Natural killer cell (primary cell): Measurements from ENCODE around the gene MAP4K3. TPM values are rescaled to one million over a fixed set of nuclear protein-coding genes. Genes with fewer than 3 reads are reported as not detected.

Experiments
- ATAC-seq, 3 donors: fragments of 150-1000 bp in 2 of 3; fragments of 200-7000 bp in 1 of 3; cut with Tn5 transposase; 1 replicate in 1 of 3; 2 replicates in 2 of 3; pipeline ENCODE4 v1.10.0; 2021; ENCODE audit warnings: mild to moderate bottlenecking in 2 of 3, moderate library complexity in 2 of 3
- DNase-seq, 2 donors: peaks; one replicate each; pipeline versions ENCODE4 v3.0.0 to v3.0.0-alpha.2; 2013 to 2021; ENCODE audit warnings: mixed read lengths in 1 of 2
- H3K27ac ChIP-seq: one replicate; pipeline ENCODE4 v1.5.1; 2013; ENCODE audit warnings: mild to moderate bottlenecking, low read length
- H3K27me3 ChIP-seq: one replicate; pipeline ENCODE4 v1.6.1; 2013; ENCODE audit warnings: low read length; ENCODE audit not compliant: control insufficient read depth, insufficient read depth
- H3K36me3 ChIP-seq: one replicate; pipeline ENCODE4 v1.6.1; 2013; ENCODE audit warnings: low read length; ENCODE audit not compliant: control insufficient read depth, insufficient read depth
- H3K4me1 ChIP-seq: one replicate; pipeline ENCODE4 v1.6.1; 2013; ENCODE audit warnings: low read length; ENCODE audit not compliant: control insufficient read depth, insufficient read depth
- H3K4me3 ChIP-seq: one replicate; pipeline ENCODE4 v1.5.1; 2013; ENCODE audit warnings: low read length
- H3K9me3 ChIP-seq: one replicate; pipeline ENCODE4 v1.6.1; 2013; ENCODE audit warnings: low read length; ENCODE audit not compliant: control insufficient read depth, insufficient read depth
- H3K27ac Mint-ChIP-seq, 2 donors: one replicate each; pipeline ENCODE4 v1.8.0; 2022; ENCODE audit warnings: mild to moderate bottlenecking in 2 of 2, mixed read lengths in 2 of 2, moderate library complexity in 1 of 2
- H3K27me3 Mint-ChIP-seq, 2 donors: one replicate each; pipeline ENCODE4 v1.8.0; 2022; ENCODE audit warnings: low read depth in 2 of 2, mixed read lengths in 2 of 2
- H3K36me3 Mint-ChIP-seq: one replicate; pipeline ENCODE4 v1.8.0; 2022; ENCODE audit warnings: mixed read lengths
- H3K4me1 Mint-ChIP-seq, 2 donors: one replicate each; pipeline ENCODE4 v1.8.0; 2022; ENCODE audit warnings: mixed read lengths in 2 of 2
- H3K4me3 Mint-ChIP-seq: one replicate; pipeline ENCODE4 v1.8.0; 2022; ENCODE audit warnings: mild to moderate bottlenecking, moderate library complexity, mixed read lengths
- H3K9me3 Mint-ChIP-seq, 2 donors: one replicate each; pipeline ENCODE4 v1.8.0; 2022; ENCODE audit warnings: mixed read lengths in 2 of 2
- WGBS: methylation state at CpG from one replicate; pipeline ENCODE4 v1.1.7; 2013; ENCODE audit warnings: missing lambda C conversion rate; ENCODE audit not compliant: insufficient coverage; 5-methylcytosine and 5-hydroxymethylcytosine counted together
- intact Hi-C: fragments of 100-400 bp; cut with micrococcal nuclease; formaldehyde crosslinking; loops from one replicate; pipeline ENCODE4 v1.14.2; 2022
- total RNA-seq, 4 donors: library from RNA; stranded (reverse); fragments of 120-200 nt in 1 of 4; gene quantifications; one replicate each; pipeline versions ENCODE4 v1.2.3 to v1.2.4, GENCODE V29; 2013 to 2022
- TF ChIP-seq, protein P1 (sequence below): fragments of 200-600 bp; IDR thresholded peaks from one replicate; pipeline ENCODE4 v1.8.0; 2022; ENCODE audit warnings: antibody characterized with exemption

The MAP4K3 gene
- total RNA-seq, 3 donors from 2014 or later (not counting 1 experiment from before 2014, with no cell fraction given): 17.3 to 25.9 (median 20.3) TPM

DNA sequence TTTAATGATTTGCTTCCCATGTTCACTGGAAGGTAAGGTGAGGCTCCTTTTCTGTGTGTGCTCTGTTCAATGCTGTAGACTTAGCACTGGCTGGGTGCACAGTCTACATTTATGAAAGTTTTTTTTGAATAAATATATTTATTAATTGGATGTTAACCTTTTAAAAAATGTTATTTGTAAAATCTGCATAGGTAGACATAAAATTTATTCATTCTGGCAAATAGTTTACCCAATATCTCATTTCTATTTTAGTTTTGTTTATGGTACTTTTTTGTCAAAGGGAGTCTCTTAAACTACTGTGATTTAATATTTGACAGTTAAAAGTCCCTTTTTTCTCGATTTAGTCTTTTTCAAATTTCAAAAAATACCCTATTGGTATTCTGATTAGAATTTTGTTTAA is 213.2 kb downstream of the MAP4K3 start:
- no peaks in the 10 kb centered on the region for H3K27me3 ChIP-seq
- Mint-ChIP-seq H3K9me3 (no peaks in the 10 kb centered on the region), H3K27ac (no peak overlapping the region), H3K36me3 (no peaks in the 10 kb centered on the region), H3K4me1 (peaks cover 19 to 21% of the 10 kb centered on the region in 2 donors), H3K4me3 (no peak overlapping the region), H3K27me3 (peaks cover 0 to 5% of the 10 kb centered on the region in 2 donors)
- WGBS: no CpG with 5 or more reads among the region's 1 CpG
- TF ChIP-seq, protein P1, sequence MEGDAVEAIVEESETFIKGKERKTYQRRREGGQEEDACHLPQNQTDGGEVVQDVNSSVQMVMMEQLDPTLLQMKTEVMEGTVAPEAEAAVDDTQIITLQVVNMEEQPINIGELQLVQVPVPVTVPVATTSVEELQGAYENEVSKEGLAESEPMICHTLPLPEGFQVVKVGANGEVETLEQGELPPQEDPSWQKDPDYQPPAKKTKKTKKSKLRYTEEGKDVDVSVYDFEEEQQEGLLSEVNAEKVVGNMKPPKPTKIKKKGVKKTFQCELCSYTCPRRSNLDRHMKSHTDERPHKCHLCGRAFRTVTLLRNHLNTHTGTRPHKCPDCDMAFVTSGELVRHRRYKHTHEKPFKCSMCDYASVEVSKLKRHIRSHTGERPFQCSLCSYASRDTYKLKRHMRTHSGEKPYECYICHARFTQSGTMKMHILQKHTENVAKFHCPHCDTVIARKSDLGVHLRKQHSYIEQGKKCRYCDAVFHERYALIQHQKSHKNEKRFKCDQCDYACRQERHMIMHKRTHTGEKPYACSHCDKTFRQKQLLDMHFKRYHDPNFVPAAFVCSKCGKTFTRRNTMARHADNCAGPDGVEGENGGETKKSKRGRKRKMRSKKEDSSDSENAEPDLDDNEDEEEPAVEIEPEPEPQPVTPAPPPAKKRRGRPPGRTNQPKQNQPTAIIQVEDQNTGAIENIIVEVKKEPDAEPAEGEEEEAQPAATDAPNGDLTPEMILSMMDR: no peak
- peaks cover 3% of the 10 kb centered on the region for H3K4me1 ChIP-seq
- H3K27ac ChIP-seq: no peak overlapping the region
- ATAC-seq (no peak), DNase-seq (no peak)
- H3K9me3 ChIP-seq: no peaks in the 10 kb centered on the region
- H3K36me3 ChIP-seq: no peaks in the 10 kb centered on the region
- no peak overlapping the region for H3K4me3 ChIP-seq
- intact Hi-C loops: no loop called here

DNA sequence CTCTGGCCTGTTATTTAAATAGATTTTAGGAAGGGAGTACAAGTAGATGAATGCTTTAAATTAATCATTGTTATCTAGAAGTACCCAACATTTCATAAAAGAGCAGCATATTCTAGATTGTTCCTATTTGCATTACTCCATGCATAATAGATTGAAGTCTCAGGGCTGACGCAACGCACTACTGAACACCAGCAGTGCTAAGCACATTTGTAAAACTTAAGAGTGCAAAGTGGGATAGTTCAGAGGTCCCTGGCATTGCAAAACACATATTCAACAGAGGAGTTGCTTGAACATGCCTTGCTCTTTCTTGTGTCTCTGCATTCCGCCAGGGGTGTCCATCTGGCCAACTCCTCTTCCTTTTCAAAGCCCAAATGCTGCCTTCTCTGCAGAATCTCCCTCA is 215.6 kb downstream of the MAP4K3 start:
- Histone ChIP-seq H3K27me3 (no peaks in the 10 kb centered on the region), H3K9me3 (no peaks in the 10 kb centered on the region), H3K4me3 (no peak overlapping the region), H3K27ac (no peak overlapping the region), H3K4me1 (peaks cover 19% of the 10 kb centered on the region), H3K36me3 (no peaks in the 10 kb centered on the region)
- Mint-ChIP-seq H3K9me3 (no peaks in the 10 kb centered on the region), H3K27me3 (peaks cover 0 to 5% of the 10 kb centered on the region in 2 donors), H3K4me3 (no peak overlapping the region), H3K27ac (no peak overlapping the region), H3K4me1 (peaks cover 24 to 25% of the 10 kb centered on the region in 2 donors), H3K36me3 (no peaks in the 10 kb centered on the region)
- intact Hi-C loops: no loop called here
- TF ChIP-seq, protein P1: no peak
- ATAC-seq (no peak), DNase-seq (no peak)
- WGBS: 99% methylated on average over 3 of the region's 3 CpGs

DNA sequence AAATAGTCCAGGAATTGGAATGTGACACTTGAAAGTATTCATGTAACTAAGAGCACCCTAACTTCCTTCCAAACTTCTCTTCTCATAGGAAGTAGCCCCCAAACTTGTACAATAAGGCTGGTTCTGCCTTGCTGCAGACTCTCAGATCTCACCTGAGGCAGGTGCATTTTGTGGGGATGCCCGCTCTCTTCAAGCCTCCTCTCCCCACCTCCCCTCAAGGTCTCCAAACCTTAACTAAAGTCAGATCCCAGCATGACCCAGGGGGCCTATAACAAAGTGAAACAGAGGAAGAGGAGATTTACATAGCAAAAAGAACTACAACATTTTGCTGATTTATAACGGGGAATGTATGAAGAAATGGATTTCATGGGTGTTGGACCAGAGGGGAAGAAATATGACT is 216.9 kb downstream of the MAP4K3 start:
- no peak for ATAC-seq
- DNase-seq: no peak
- H3K4me3 Mint-ChIP-seq: no peak overlapping the region
- Histone ChIP-seq H3K27ac (no peak overlapping the region), H3K4me3 (no peak overlapping the region), H3K27me3 (no peaks in the 10 kb centered on the region), H3K9me3 (no peaks in the 10 kb centered on the region), H3K36me3 (no peaks in the 10 kb centered on the region), H3K4me1 (peaks cover 27% of the 10 kb centered on the region)
- H3K9me3 Mint-ChIP-seq: no peaks in the 10 kb centered on the region
- intact Hi-C loops: no loop called here
- peaks cover 36% of the 10 kb centered on the region in 2 donors for H3K4me1 Mint-ChIP-seq
- H3K27ac Mint-ChIP-seq: no peak overlapping the region
- 88% methylated on average over 1 of the region's 2 CpGs for WGBS
- TF ChIP-seq, protein P1: no peak
- H3K27me3 Mint-ChIP-seq: peaks cover 0 to 5% of the 10 kb centered on the region in 2 donors
- H3K36me3 Mint-ChIP-seq: no peaks in the 10 kb centered on the region

DNA sequence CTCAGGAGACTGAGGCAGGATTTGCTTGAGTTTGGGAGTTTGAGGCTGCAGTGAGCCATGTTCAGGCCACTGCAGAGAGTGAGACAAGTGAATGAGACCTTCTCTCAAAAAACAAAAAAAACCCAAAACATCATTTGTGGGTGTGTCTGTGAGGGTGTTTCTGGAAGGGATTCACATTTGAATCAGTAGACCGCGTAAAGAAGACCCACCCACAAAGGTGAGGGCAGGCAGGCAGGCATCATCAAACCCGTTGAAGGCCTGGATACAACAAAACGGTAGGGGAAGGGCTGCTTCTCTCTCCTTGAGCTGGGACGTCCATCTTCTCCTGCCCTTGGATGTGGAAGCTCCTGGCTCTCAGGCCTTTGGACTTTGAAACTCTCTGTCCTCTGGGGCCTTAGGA is 218.7 kb downstream of the MAP4K3 start:
- Histone ChIP-seq H3K4me1 (peaks cover 27% of the 10 kb centered on the region), H3K27ac (no peak overlapping the region), H3K27me3 (no peaks in the 10 kb centered on the region), H3K4me3 (no peak overlapping the region), H3K36me3 (no peaks in the 10 kb centered on the region), H3K9me3 (no peaks in the 10 kb centered on the region)
- TF ChIP-seq, protein P1: no peak
- Mint-ChIP-seq H3K4me3 (no peak overlapping the region), H3K36me3 (no peaks in the 10 kb centered on the region), H3K27ac (peak overlapping the region; percentile 34 to 76), H3K4me1 (peaks cover 41 to 43% of the 10 kb centered on the region in 2 donors), H3K27me3 (no peaks in the 10 kb centered on the region), H3K9me3 (no peaks in the 10 kb centered on the region)
- 89% methylated on average over 5 of the region's 5 CpGs for whole genome bisulfite sequencing
- ATAC-seq: no peak
- intact Hi-C loops: no loop called here
- peak in 1 of 2 donors; percentile 11 for DNase-seq
